ENCODE results near the gene EAF1. TPM values are rescaled to one million over a fixed set of nuclear protein-coding genes. Genes with fewer than 3 reads are reported as not detected.

EAF1 gene
- total and polyA plus RNA-seq, 2 of the 8 experiments (the other 6 are each of a cell fraction or from before 2014, with no cell fraction given): 13.9 to 26.8 TPM

GRCh38 chr3:15476378-15476777, 49.0 kb downstream of the EAF1 start:
- TF ChIP-seq ZNF274 (IDR thresholded peaks at IDR 0.05; ENCODE audit: borderline replicate concordance, extremely low read depth, low read length) (no peak), USF2 (IDR thresholded peaks at IDR 0.05; ENCODE audit: low read length) (no peak)
- ChIA-PET POLR2A (ENCODE audit: partially characterized antibody) (interaction anchor here (0.6 kb wide), 1 partner anchor 239 kb away, joined by 3 read pairs; no protein-coding TSS in a partner anchor), CTCF (ENCODE audit: partially characterized antibody) (interaction anchor here (0.7 to 1.8 kb wide), 3 partner anchors 16 to 71 kb away, joined by 3 to 6 read pairs (median 4); no protein-coding TSS in a partner anchor)
- Histone ChIP-seq H3K79me1 (ENCODE audit: low read depth, low read length) (no peaks in the 10 kb centered on the region), H3K4me1 (replicated peaks in 1 of 4; ENCODE audit: control insufficient read depth in 3 of 4, insufficient read depth in 4 of 4, low read length in 3 of 4) (peaks cover 0 to 2% (median 0%) of the 10 kb centered on the region in 4 experiments; a peak in 1 of 7 replicates), H3K9ac (replicated peaks in 1 of 4; ENCODE audit: extremely low read depth in 1 of 4, low read depth in 3 of 4, low read length in 3 of 4) (no peak overlapping the region), H3K27me3 (replicated peaks in 1 of 4; ENCODE audit: control insufficient read depth in 3 of 4, extremely low read depth in 1 of 4, insufficient read depth in 3 of 4, low read length in 3 of 4) (no peaks in the 10 kb centered on the region), H3K23me2 (ENCODE audit: low read depth, low read length) (no peaks in the 10 kb centered on the region; the same call in 1 of the 2 replicates), H2BK12ac (ENCODE audit: low read depth, low read length) (no peak overlapping the region), H3K56ac (replicated peaks; ENCODE audit: insufficient read length, low read depth, low read length) (no peak overlapping the region), H3K36me3 (ENCODE audit: control insufficient read depth in 2 of 4, insufficient read depth in 4 of 4, low read length in 3 of 4) (no peaks in the 10 kb centered on the region), H3K14ac (ENCODE audit: insufficient read length) (no peak overlapping the region), H2AFZ (ENCODE audit: low read length) (no peak overlapping the region), H4K8ac (ENCODE audit: extremely low read depth, insufficient read depth, low read length) (no peak overlapping the region), H3K27ac (ENCODE audit: low read depth, low read length) (no peak overlapping the region), H2BK120ac (replicated peaks; ENCODE audit: low read depth, low read length) (no peak overlapping the region), H2BK15ac (ENCODE audit: low read length) (no peak overlapping the region), H2BK5ac (ENCODE audit: low read depth, low read length) (no peak overlapping the region), H3K23ac (ENCODE audit: insufficient read length) (no peak overlapping the region), H3K79me2 (ENCODE audit: control insufficient read depth in 1 of 2, insufficient read depth in 2 of 2, low read length in 2 of 2) (no peaks in the 10 kb centered on the region), H4K20me1 (replicated peaks in 1 of 2; ENCODE audit: control insufficient read depth in 1 of 2, insufficient read depth in 2 of 2, low read length in 2 of 2) (no peaks in the 10 kb centered on the region), H2BK20ac (ENCODE audit: low read length) (no peak overlapping the region), H3K18ac (ENCODE audit: extremely low read depth, low read length) (no peak overlapping the region), H4K5ac (ENCODE audit: insufficient read length, low read depth, low read length) (no peak overlapping the region), H3K4ac (replicated peaks; ENCODE audit: insufficient read length, low read depth, low read length) (no peak overlapping the region), H4K91ac (replicated peaks; ENCODE audit: insufficient read length, low read length) (no peak overlapping the region), H3K9me3 (ENCODE audit: insufficient read depth in 2 of 2, low read depth in 1 of 2, low read length in 1 of 2) (no peaks in the 10 kb centered on the region), H3K4me3 (ENCODE audit: extremely low read depth in 1 of 4, insufficient read depth in 2 of 4, low read depth in 3 of 4, low read length in 4 of 4) (no peak overlapping the region), H2AK5ac (ENCODE audit: low read depth, low read length) (no peak overlapping the region), H3K4me2 (ENCODE audit: insufficient read depth in 1 of 2, low read depth in 2 of 2, low read length in 2 of 2) (no peak overlapping the region)
- no peak for FAIRE-seq
- DNase-seq (ENCODE audit: low read depth in 1 of 2, low spot score in 2 of 2): no peak
- WGBS, 2 experiments (ENCODE audit: extremely low coverage in 1 of 2, insufficient coverage in 1 of 2, insufficient read length in 1 of 2, insufficient replicate concordance in 2 of 2, low coverage in 1 of 2, low lambda C conversion rate in 2 of 2, missing lambda C conversion rate in 1 of 2): 91% methylated on average over 3 of the region's 3 CpGs; no CpG with 5 or more reads in 1 of the 2 experiments

All from H1 (cell line).